IPS-11a (cell line): ENCODE measurements around the gene L1CAM.

Source experiments
- H3K4me3 ChIP-seq: one replicate; pipeline ENCODE4 v1.5.1; 2013; ENCODE audit warnings: low read depth, low read length, control low read depth

Gene L1CAM

GRCh38 chrX:153905481-153906095, 19.6 kb upstream of the L1CAM start:
- H3K4me3 ChIP-seq: no peak overlapping the region

- no peak within 1 kb of the TSS for H3K4me3 ChIP-seq
Measured at GRCh38 chrX:153903991-153904957, 18.3 kb upstream of the L1CAM start, which contains the start of gene AVPR2. Gene AVPR2, plus strand, starts transcription at chrX:153904673. Its CDS starts 473 bp downstream, at chrX:153905146.

- H3K4me3 ChIP-seq: no peak overlapping the region
Measured at GRCh38 chrX:153903238-153903980, 17.4 kb upstream of the L1CAM start.

GRCh38 chrX:153902385-153902784, 16.4 kb upstream of the L1CAM start:
- H3K4me3 ChIP-seq: no peak overlapping the region

GRCh38 chrX:153901753-153902140, 15.8 kb upstream of the L1CAM start:
- no peak overlapping the region for H3K4me3 ChIP-seq

GRCh38 chrX:153900831-153901752, 15.1 kb upstream of the L1CAM start:
- H3K4me3 ChIP-seq: no peak overlapping the region

- H3K4me3 ChIP-seq: no peak overlapping the region
Measured at GRCh38 chrX:153897899-153898298, 11.9 kb upstream of the L1CAM start.

- H3K4me3 ChIP-seq: no peak overlapping the region
Measured at GRCh38 chrX:153889123-153889522, 3.1 kb upstream of the L1CAM start.

GRCh38 chrX:153888344-153888743, 2.4 kb upstream of the L1CAM start:
- no peak overlapping the region for H3K4me3 ChIP-seq

- no peak overlapping the region for H3K4me3 ChIP-seq
Measured at GRCh38 chrX:153887385-153887784, 1.4 kb upstream of the L1CAM start.

GRCh38 chrX:153886915-153887314, 942 bp upstream of the L1CAM start:
- no peak overlapping the region for H3K4me3 ChIP-seq

GRCh38 chrX:153885208-153885787, 675 bp downstream of the L1CAM start:
- peak overlapping the region; percentile 48 for H3K4me3 ChIP-seq

GRCh38 chrX:153884590-153884989, 1.4 kb downstream of the L1CAM start:
- H3K4me3 ChIP-seq: no peak overlapping the region

- H3K4me3 ChIP-seq: no peak overlapping the region
Measured at GRCh38 chrX:153884136-153884535, 1.8 kb downstream of the L1CAM start.

GRCh38 chrX:153883163-153883843, 2.7 kb downstream of the L1CAM start:
- no peak overlapping the region for H3K4me3 ChIP-seq

- no peak overlapping the region for H3K4me3 ChIP-seq
Measured at GRCh38 chrX:153882557-153882956, 3.4 kb downstream of the L1CAM start.

- no peak overlapping the region for H3K4me3 ChIP-seq
Measured at GRCh38 chrX:153882086-153882498, 3.9 kb downstream of the L1CAM start.

GRCh38 chrX:153881281-153881680, 4.7 kb downstream of the L1CAM start:
- no peak overlapping the region for H3K4me3 ChIP-seq

GRCh38 chrX:153880440-153880815, 5.5 kb downstream of the L1CAM start:
- H3K4me3 ChIP-seq: no peak overlapping the region
